Uterus (tissue), 4 donors: ENCODE results near the gene FSIP1. TPM values are rescaled to one million over a fixed set of nuclear protein-coding genes. Genes with fewer than 3 reads are reported as not detected.

Experiments used
- DNase-seq, 2 donors: peaks; one replicate each; pipeline ENCODE4 v3.0.0-alpha.2; 2019 to 2020
- H3K27ac ChIP-seq, 2 donors: fragments of 200-600 bp; sonication (generic); 1 replicate in 1 of 2; 2 replicates in 1 of 2; pipeline ENCODE4 v1.5.1; 2016 to 2018
- H3K27me3 ChIP-seq, 2 donors: fragments of 200-600 bp; sonication (generic); one replicate each; pipeline ENCODE4 v1.5.1; 2018 to 2019; ENCODE audit warnings: control low read depth in 1 of 2
- H3K36me3 ChIP-seq, 2 donors: fragments of 200-600 bp; sonication (generic); one replicate each; pipeline ENCODE4 v1.5.1; 2019; ENCODE audit warnings: control low read depth in 1 of 2
- H3K4me1 ChIP-seq, 2 donors: fragments of 200-600 bp; sonication (generic); one replicate each; pipeline ENCODE4 v1.5.1; 2018 to 2019; ENCODE audit warnings: control low read depth in 1 of 2
- H3K4me3 ChIP-seq, 2 donors: fragments of 200-600 bp; sonication (generic); 1 replicate in 1 of 2; 2 replicates in 1 of 2; pipeline ENCODE4 v1.5.1; 2018 to 2019; ENCODE audit warnings: mild to moderate bottlenecking in 1 of 2
- H3K9me3 ChIP-seq, 2 donors: fragments of 200-600 bp; sonication (generic); one replicate each; pipeline ENCODE4 v1.5.1; 2019; ENCODE audit warnings: control low read depth in 1 of 2
- CTCF ChIP-seq, 4 experiments: fragments of 200-600 bp in 2 of 4; fragments of 450-650 bp in 2 of 4; sonication (generic) in 2 of 4; IDR thresholded peaks; one replicate each; pipeline ENCODE4 v1.5.1; 2016 to 2019; ENCODE audit warnings: antibody characterized with exemption in 4 of 4, mild to moderate bottlenecking in 2 of 4, moderate library complexity in 1 of 4
- POLR2A ChIP-seq, 2 donors: fragments of 450-650 bp; IDR thresholded peaks; one replicate each; pipeline ENCODE4 v1.6.1; 2016; ENCODE audit warnings: antibody characterized with exemption in 2 of 2, mild to moderate bottlenecking in 1 of 2, moderate library complexity in 1 of 2
- intact Hi-C: fragments of 100-400 bp; cut with DNase I; formaldehyde crosslinking; loops from one replicate; pipeline ENCODE4 v1.15.1; 2023; ENCODE audit warnings: low total_unique reads
- total RNA-seq, 4 donors: library from RNA; depleted of rRNA in 3 of 4; stranded (reverse); fragments of >200 nt in 3 of 4; gene quantifications; one replicate each; pipeline versions ENCODE4 v1.1.0 to v1.2.4, GENCODE V29; 2014 to 2023
- donor health status: DM: yes; HTN: yes; CAD: no.

FSIP1 gene
- total RNA-seq, 4 donors from 2014 or later: 0.77 to 4.3 (median 2.6) TPM

- TF ChIP-seq CTCF (IDR thresholded peaks at IDR 0.05): no peak
- no peak for TF ChIP-seq POLR2A (IDR thresholded peaks at IDR 0.05)
- Histone ChIP-seq H3K9me3 (no peaks in the 10 kb centered on the region), H3K4me3 (no peak overlapping the region), H3K27ac (no peak overlapping the region), H3K4me1 (no peaks in the 10 kb centered on the region), H3K27me3 (no peaks in the 10 kb centered on the region), H3K36me3 (no peaks in the 10 kb centered on the region)
- DNase-seq: no peak
- intact Hi-C loops: no loop called here
These were observed 131.3 kb downstream of the FSIP1 start for GRCh38 chr15:39651295-39651694.

- Histone ChIP-seq H3K4me3 (no peak overlapping the region), H3K27ac (no peak overlapping the region), H3K9me3 (no peaks in the 10 kb centered on the region), H3K36me3 (no peaks in the 10 kb centered on the region), H3K27me3 (no peaks in the 10 kb centered on the region), H3K4me1 (no peaks in the 10 kb centered on the region)
- no peak for DNase-seq
- no peak for TF ChIP-seq POLR2A (IDR thresholded peaks at IDR 0.05)
- no peak for TF ChIP-seq CTCF (IDR thresholded peaks at IDR 0.05)
- intact Hi-C loops: no loop called here
These were observed 132.9 kb downstream of the FSIP1 start for GRCh38 chr15:39649757-39650156.

GRCh38 chr15:39646425-39646824 is 136.2 kb downstream of the FSIP1 start:
- TF ChIP-seq CTCF (IDR thresholded peaks at IDR 0.05) (no peak), POLR2A (IDR thresholded peaks at IDR 0.05) (no peak)
- Histone ChIP-seq H3K27ac (no peak overlapping the region), H3K4me3 (no peak overlapping the region), H3K27me3 (no peaks in the 10 kb centered on the region), H3K36me3 (no peaks in the 10 kb centered on the region), H3K9me3 (no peaks in the 10 kb centered on the region), H3K4me1 (no peaks in the 10 kb centered on the region)
- intact Hi-C loops: no loop called here
- DNase-seq: no peak

- no peak for TF ChIP-seq CTCF (IDR thresholded peaks at IDR 0.05)
- no peak for TF ChIP-seq POLR2A (IDR thresholded peaks at IDR 0.05)
- Histone ChIP-seq H3K4me3 (no peak overlapping the region), H3K27me3 (no peaks in the 10 kb centered on the region), H3K9me3 (no peaks in the 10 kb centered on the region), H3K36me3 (no peaks in the 10 kb centered on the region), H3K27ac (no peak overlapping the region), H3K4me1 (no peaks in the 10 kb centered on the region)
- intact Hi-C loops: no loop called here
- no peak for DNase-seq
These were observed 136.7 kb downstream of the FSIP1 start for GRCh38 chr15:39645976-39646257.

- intact Hi-C loops: no loop called here
- DNase-seq: no peak
- Histone ChIP-seq H3K9me3 (no peaks in the 10 kb centered on the region), H3K36me3 (no peaks in the 10 kb centered on the region), H3K4me3 (no peak overlapping the region), H3K27ac (no peak overlapping the region), H3K4me1 (no peaks in the 10 kb centered on the region), H3K27me3 (no peaks in the 10 kb centered on the region)
- TF ChIP-seq POLR2A (IDR thresholded peaks at IDR 0.05) (no peak), CTCF (IDR thresholded peaks at IDR 0.05) (no peak)
These were observed 137.3 kb downstream of the FSIP1 start for GRCh38 chr15:39645138-39645975.
